Heart right ventricle (tissue), 16 donors: ENCODE results near the gene TWF2. TPM values are rescaled to one million over a fixed set of nuclear protein-coding genes. Genes with fewer than 3 reads are reported as not detected.
"Not testable (repeated sequence)": the region's sequence is repeated elsewhere in the genome, so short reads cannot be mapped to it uniquely, and the experiment has no call there.

ENCODE experiments used
- ATAC-seq, 8 donors: fragments of 200-7000 bp; cut with Tn5 transposase; one replicate each; pipeline ENCODE4 v1.9.1; 2020; ENCODE audit warnings: mild to moderate bottlenecking in 8 of 8, moderate library complexity in 8 of 8, moderate number of reproducible peaks in 1 of 8
- DNase-seq, 2 donors: peaks; one replicate each; pipeline ENCODE4 v3.0.0-alpha.2; 2020
- H3K27ac ChIP-seq, 10 donors: fragments of 200-600 bp; sonication (generic) in 2 of 10; one replicate each; pipeline versions ENCODE4 v1.5.0 to v1.8.0; 2020 to 2022; ENCODE audit warnings: mild to moderate bottlenecking in 3 of 10
- H3K27me3 ChIP-seq, 7 donors: fragments of 200-600 bp; one replicate each; pipeline ENCODE4 v1.8.0; 2021 to 2022; ENCODE audit warnings: mild to moderate bottlenecking in 2 of 7
- H3K36me3 ChIP-seq, 9 donors: fragments of 200-600 bp; sonication (generic) in 1 of 9; one replicate each; pipeline versions ENCODE4 v1.5.0 to v1.8.0; 2020 to 2022; ENCODE audit warnings: mild to moderate bottlenecking in 2 of 9
- H3K4me1 ChIP-seq, 9 donors: fragments of 200-600 bp; sonication (generic) in 1 of 9; one replicate each; pipeline versions ENCODE4 v1.5.0 to v1.8.0; 2020 to 2022; ENCODE audit warnings: mild to moderate bottlenecking in 4 of 9
- H3K4me3 ChIP-seq, 10 donors: fragments of 200-600 bp; sonication (generic) in 2 of 10; one replicate each; pipeline versions ENCODE4 v1.5.0 to v1.8.0; 2020 to 2022; ENCODE audit warnings: mild to moderate bottlenecking in 7 of 10, moderate library complexity in 2 of 10
- H3K9me3 ChIP-seq, 11 donors: fragments of 200-600 bp in 10 of 11; sonication (generic) in 2 of 11; one replicate each; pipeline versions ENCODE4 v1.5.0 to v1.8.0; 2013 to 2022; ENCODE audit warnings: mild to moderate bottlenecking in 2 of 11, control low read depth in 1 of 11, moderate library complexity in 1 of 11
- CTCF ChIP-seq, 9 donors: fragments of 200-600 bp; sonication (generic) in 2 of 9; IDR thresholded peaks; one replicate each; pipeline versions ENCODE4 v1.5.0 to v1.8.0; 2021 to 2022; ENCODE audit warnings: antibody characterized with exemption in 9 of 9, mild to moderate bottlenecking in 5 of 9, moderate library complexity in 1 of 9
- WGBS, 2 donors: extraction: QIAGEN DNeasy Blood & Tissue Kit; methylation state at CpG; one replicate each; pipeline ENCODE4 v1.1.7; 2013; ENCODE audit warnings: inconsistent platforms in 1 of 2; 5-methylcytosine and 5-hydroxymethylcytosine counted together
- intact Hi-C, 10 donors: fragments of 100-400 bp; cut with DNase I; formaldehyde crosslinking; loops; one replicate each; pipeline versions ENCODE4 v1.11.1 to v1.14.2; 2022
- polyA plus RNA-seq, 2 donors: library from polyadenylated mRNA; stranded (reverse); fragments of 200-250 nt; gene quantifications; one replicate each; pipeline ENCODE4 v1.2.3, GENCODE V29; 2013
- total RNA-seq, 10 donors: library from RNA; stranded (reverse); fragmentation: NEBNext Ultra II Directional in 3 of 10; extraction: Animal tissue kit (Norgen Biotek cat#: 25700) in 3 of 10; gene quantifications; one replicate each; pipeline versions ENCODE4 v1.2.1 to v1.2.4, GENCODE V29; 2021 to 2023
- donor health status: Arrhythmogenic right ventricular cardiomyopathy.
- donor health status: ischemic (EF 13 %, LVEDD 7.1; RV severe dilation, severe dysfunction).
- donor health status: healthy with polysubstance abuse.
- donor health status: DM: no; HTN: yes; CAD: no.
- donor health status: DM: no; HTN: no; CAD: no.
- donor health status: ischemic (EF 25% LVEDD 6.9; RV normal size, moderate dysfunction).
- donor health status: ischemic (EF 25% LVEDD 5.7; RV mildly dilated, moderate dysfunction).
- donor health status: healthy.
- donor health status: DM: yes; HTN: yes; CAD: no.
- donor health status: Ischemic cardiomyopathy.
- donor health status: ischemic (EF 35%, LVEDD 5.7; RV mildly dilated, moderate dysfunction).
- donor health status: nonischemic (EF 11% LVEDD 7.7; RV severe dilation, severe dysfunction).
- donor health status: DM: yes; HTN: yes; CAD: no.
- donor health status: PGD.
- donor health status: ischemic (EF 29% LVEDD 5.4; RV normal size, mild dysfunction).
- donor health status: nonischemic (EF 23%, LVEDD 6.1; RV moderate dilation, normal function).

The TWF2 gene
- total and polyA plus RNA-seq, 12 donors = 44.7 to 148 (median 96.0) TPM

- no peaks in the 10 kb centered on the region for H3K9me3 ChIP-seq
- no peak for TF ChIP-seq CTCF (IDR thresholded peaks at IDR 0.05)
- peaks cover 0 to 95% (median 90%) of the 10 kb centered on the region in 9 donors for H3K4me1 ChIP-seq
- H3K4me3 ChIP-seq = no peak overlapping the region
- intact Hi-C loops = loop anchor here in 1 of 10 donors (5.0 kb wide), 1 partner anchor 36 kb away; the partner anchor contains the start of gene TWF2
- peaks cover 0 to 71% (median 20%) of the 10 kb centered on the region in 9 donors for H3K36me3 ChIP-seq
- peak overlapping the region in 2 of 10 donors; percentile 38 to 89 for H3K27ac ChIP-seq
- DNase-seq (no peak), ATAC-seq (no peak)
- H3K27me3 ChIP-seq = no peaks in the 10 kb centered on the region
- 60 to 87% methylated on average over 3 of the region's 3 CpGs for WGBS, 2 donors
Measured at GRCh38 chr3:52272831-52273230, 33.9 kb upstream of the TWF2 start.

GRCh38 chr3:52272172-52272571 lies 33.2 kb upstream of the TWF2 start:
- H3K4me1 ChIP-seq = peaks cover 0 to 98% (median 93%) of the 10 kb centered on the region in 9 donors
- not testable (repeated sequence) for H3K4me3 ChIP-seq, DNase-seq, ATAC-seq, H3K9me3 ChIP-seq, H3K27me3 ChIP-seq
- H3K27ac ChIP-seq = peak overlapping the region in 3 of 10 donors; percentile 38 to 89 (median 45)
- peaks cover 0 to 78% (median 25%) of the 10 kb centered on the region in 9 donors for H3K36me3 ChIP-seq
- 94 to 95% methylated on average over 9 of the region's 9 CpGs for WGBS, 2 donors
- intact Hi-C loops = loop anchor here in 1 of 10 donors (5.0 kb wide), 1 partner anchor 35 kb away; the partner anchor contains the start of gene TWF2

DNA sequence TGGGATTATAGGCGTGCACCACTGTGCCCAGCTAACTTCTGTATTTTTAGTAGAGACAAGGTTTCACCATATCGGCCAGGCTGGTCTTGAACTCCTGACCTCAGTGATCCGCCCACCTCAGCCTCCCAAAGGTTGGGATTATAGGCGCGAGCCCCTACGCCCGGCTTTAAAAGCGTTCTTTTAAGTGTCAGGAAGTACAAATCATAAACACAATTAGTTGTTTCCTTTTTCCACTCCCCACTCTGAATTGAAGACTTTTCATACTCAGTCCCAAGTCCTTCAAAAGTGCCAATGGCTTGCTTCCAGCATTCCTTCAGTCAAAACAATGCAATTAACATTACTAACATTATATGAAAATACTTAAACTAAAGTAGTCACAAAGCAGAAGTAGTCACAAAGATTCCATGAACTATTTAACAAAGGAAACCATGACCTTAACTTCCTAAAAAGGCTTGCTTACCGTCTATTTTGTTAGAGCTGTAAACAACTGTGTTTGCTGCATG lies 31.3 kb upstream of the TWF2 start:
- peaks cover 0 to 92% (median 43%) of the 10 kb centered on the region in 9 donors for H3K36me3 ChIP-seq
- DNase-seq (no peak), ATAC-seq (peak in 7 of 8 donors; percentile 24 to 71 (median 52))
- peak overlapping the region in 1 of 10 donors; percentile 8 for H3K4me3 ChIP-seq
- WGBS, 2 donors = 34 to 41% methylated on average over 9 of the region's 9 CpGs
- intact Hi-C loops = loop anchor here in 1 of 10 donors (5.0 kb wide), 1 partner anchor 33 kb away; the partner anchor contains the start of gene TWF2
- H3K27me3 ChIP-seq = no peaks in the 10 kb centered on the region
- H3K27ac ChIP-seq = peak overlapping the region in 8 of 10 donors; percentile 37 to 89 (median 52)
- no peak for TF ChIP-seq CTCF (IDR thresholded peaks at IDR 0.05)
- H3K4me1 ChIP-seq = peaks cover 0 to 82% (median 74%) of the 10 kb centered on the region in 9 donors
- H3K9me3 ChIP-seq = no peaks in the 10 kb centered on the region

GRCh38 chr3:52269776-52270175 lies 30.8 kb upstream of the TWF2 start:
- no peak for ATAC-seq
- no peaks in the 10 kb centered on the region for H3K9me3 ChIP-seq
- H3K27me3 ChIP-seq = no peaks in the 10 kb centered on the region
- WGBS, 2 donors = 48 to 59% methylated on average over 3 of the region's 3 CpGs
- no peak for DNase-seq
- H3K4me1 ChIP-seq = peaks cover 0 to 77% (median 69%) of the 10 kb centered on the region in 9 donors
- peaks cover 0 to 92% (median 47%) of the 10 kb centered on the region in 9 donors for H3K36me3 ChIP-seq
- peak overlapping the region in 8 of 10 donors; percentile 37 to 89 (median 52) for H3K27ac ChIP-seq
- peak overlapping the region in 1 of 10 donors; percentile 8 for H3K4me3 ChIP-seq
- no peak for TF ChIP-seq CTCF (IDR thresholded peaks at IDR 0.05)
- intact Hi-C loops = loop anchor here in 1 of 10 donors (5.0 kb wide), 1 partner anchor 32 kb away; the partner anchor contains the start of gene TWF2

DNA sequence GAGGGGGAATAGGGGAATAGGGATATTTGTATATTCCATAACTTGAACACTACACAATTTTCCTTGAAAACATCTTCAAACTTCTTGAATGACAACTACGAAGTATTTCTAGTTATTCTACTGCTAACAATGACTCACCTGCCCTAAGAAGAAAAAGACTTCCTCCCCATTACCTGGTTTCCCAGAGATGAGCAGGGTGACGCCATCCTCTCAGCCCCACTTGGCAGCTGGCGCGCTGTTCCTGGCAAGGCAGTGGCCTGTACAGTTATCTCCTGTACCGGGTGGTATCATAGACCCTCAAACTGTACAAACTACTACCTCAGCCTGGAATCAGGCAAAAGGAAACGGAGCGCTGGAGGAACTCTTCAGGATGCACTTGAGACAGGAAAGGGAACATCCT lies 29.1 kb upstream of the TWF2 start:
- TF ChIP-seq CTCF (IDR thresholded peaks at IDR 0.05) = no peak
- H3K36me3 ChIP-seq = peaks cover 0 to 94% (median 64%) of the 10 kb centered on the region in 9 donors
- no peak for DNase-seq
- no peaks in the 10 kb centered on the region for H3K9me3 ChIP-seq
- ATAC-seq = peak in 1 of 8 donors; percentile 28
- H3K27ac ChIP-seq = peak overlapping the region in 2 of 10 donors; percentile 16 to 89
- H3K27me3 ChIP-seq = no peaks in the 10 kb centered on the region
- intact Hi-C loops = no loop called here
- WGBS, 2 donors = 62 to 74% methylated on average over 7 of the region's 7 CpGs
- peaks cover 0 to 66% (median 52%) of the 10 kb centered on the region in 9 donors for H3K4me1 ChIP-seq
- no peak overlapping the region for H3K4me3 ChIP-seq
